Thoracic aorta (tissue), 2 donors: Measurements from ENCODE around the gene STPG4. TPM values are rescaled to one million over a fixed set of nuclear protein-coding genes. Genes with fewer than 3 reads are reported as not detected.

Experiments used
- ATAC-seq: fragments of 150-250 bp; one replicate; pipeline ENCODE4 v1.8.0; 2017; ENCODE audit warnings: low read depth; ENCODE audit not compliant: insufficient number of reproducible peaks, low FRiP score
- DNase-seq: peaks from one replicate; pipeline ENCODE4 v3.0.0-alpha.2; 2020; ENCODE audit warnings: low spot score
- H3K27ac ChIP-seq, 2 donors: fragments of 200-600 bp; sonication (generic); 1 replicate in 1 of 2; 2 replicates in 1 of 2; pipeline ENCODE4 v1.5.1; 2016; ENCODE audit warnings: mild to moderate bottlenecking in 2 of 2, moderate library complexity in 2 of 2
- H3K27me3 ChIP-seq: fragments of 200-600 bp; sonication (generic); replicated peaks from 2 replicates; pipeline ENCODE4 v1.6.0; 2016; ENCODE audit warnings: mild to moderate bottlenecking; ENCODE audit not compliant: insufficient read depth
- H3K36me3 ChIP-seq: fragments of 200-600 bp; sonication (generic); one replicate; pipeline ENCODE4 v1.5.1; 2016
- H3K4me1 ChIP-seq, 2 donors: fragments of 200-600 bp; sonication (generic); 1 replicate in 1 of 2; 2 replicates in 1 of 2; pipeline versions ENCODE4 v1.5.1 to v1.6.0; 2016; ENCODE audit warnings: low read depth in 2 of 2, mild to moderate bottlenecking in 1 of 2; ENCODE audit not compliant: control insufficient read depth in 1 of 2
- H3K4me3 ChIP-seq: fragments of 200-600 bp; sonication (generic); 2 replicates; pipeline ENCODE4 v1.5.1; 2016; ENCODE audit warnings: mild to moderate bottlenecking
- H3K9me3 ChIP-seq: fragments of 200-600 bp; sonication (generic); 2 replicates; pipeline ENCODE4 v1.5.1; 2016
- total RNA-seq, 2 donors: library from RNA; depleted of rRNA; stranded (reverse); fragments of >200 nt; gene quantifications; one replicate each; pipeline versions ENCODE4 v1.1.0 to v1.2.3, GENCODE V29; 2016
- TF ChIP-seq, protein P1 (sequence below): fragments of 200-600 bp; sonication (generic); IDR thresholded peaks from one replicate; pipeline ENCODE4 v1.5.1; 2019; ENCODE audit warnings: antibody characterized with exemption

The STPG4 gene
- total RNA-seq, 2 donors from 2014 or later, result not detected

DNA sequence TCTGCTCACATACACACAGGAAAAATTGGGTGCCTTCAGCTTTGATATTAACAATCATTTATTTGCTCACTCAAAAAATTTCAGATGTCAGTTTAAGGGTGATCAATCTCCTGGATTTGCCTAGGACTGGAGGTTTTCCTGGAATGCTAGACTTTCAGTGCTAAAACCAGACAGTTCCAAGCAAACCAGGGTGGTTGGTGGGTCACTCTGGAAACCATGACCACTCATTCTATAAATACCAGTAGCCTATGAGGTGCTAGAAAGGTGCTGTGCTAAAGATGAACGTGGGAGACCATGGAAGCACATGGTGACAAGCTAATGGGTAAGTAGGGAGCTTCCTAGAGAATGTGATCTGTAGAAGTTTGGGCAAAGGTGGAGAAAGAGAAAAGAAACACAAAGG, 25.4 kb upstream of the STPG4 start:
- Histone ChIP-seq H3K9me3 (no peaks in the 10 kb centered on the region), H3K4me3 (no peak overlapping the region), H3K36me3 (no peaks in the 10 kb centered on the region), H3K27me3 (no peaks in the 10 kb centered on the region), H3K27ac (no peak overlapping the region), H3K4me1 (peaks cover 0 to 8% of the 10 kb centered on the region in 2 donors)
- DNase-seq (no peak), ATAC-seq (no peak)
- TF ChIP-seq, protein P1, sequence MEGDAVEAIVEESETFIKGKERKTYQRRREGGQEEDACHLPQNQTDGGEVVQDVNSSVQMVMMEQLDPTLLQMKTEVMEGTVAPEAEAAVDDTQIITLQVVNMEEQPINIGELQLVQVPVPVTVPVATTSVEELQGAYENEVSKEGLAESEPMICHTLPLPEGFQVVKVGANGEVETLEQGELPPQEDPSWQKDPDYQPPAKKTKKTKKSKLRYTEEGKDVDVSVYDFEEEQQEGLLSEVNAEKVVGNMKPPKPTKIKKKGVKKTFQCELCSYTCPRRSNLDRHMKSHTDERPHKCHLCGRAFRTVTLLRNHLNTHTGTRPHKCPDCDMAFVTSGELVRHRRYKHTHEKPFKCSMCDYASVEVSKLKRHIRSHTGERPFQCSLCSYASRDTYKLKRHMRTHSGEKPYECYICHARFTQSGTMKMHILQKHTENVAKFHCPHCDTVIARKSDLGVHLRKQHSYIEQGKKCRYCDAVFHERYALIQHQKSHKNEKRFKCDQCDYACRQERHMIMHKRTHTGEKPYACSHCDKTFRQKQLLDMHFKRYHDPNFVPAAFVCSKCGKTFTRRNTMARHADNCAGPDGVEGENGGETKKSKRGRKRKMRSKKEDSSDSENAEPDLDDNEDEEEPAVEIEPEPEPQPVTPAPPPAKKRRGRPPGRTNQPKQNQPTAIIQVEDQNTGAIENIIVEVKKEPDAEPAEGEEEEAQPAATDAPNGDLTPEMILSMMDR, result no peak

DNA sequence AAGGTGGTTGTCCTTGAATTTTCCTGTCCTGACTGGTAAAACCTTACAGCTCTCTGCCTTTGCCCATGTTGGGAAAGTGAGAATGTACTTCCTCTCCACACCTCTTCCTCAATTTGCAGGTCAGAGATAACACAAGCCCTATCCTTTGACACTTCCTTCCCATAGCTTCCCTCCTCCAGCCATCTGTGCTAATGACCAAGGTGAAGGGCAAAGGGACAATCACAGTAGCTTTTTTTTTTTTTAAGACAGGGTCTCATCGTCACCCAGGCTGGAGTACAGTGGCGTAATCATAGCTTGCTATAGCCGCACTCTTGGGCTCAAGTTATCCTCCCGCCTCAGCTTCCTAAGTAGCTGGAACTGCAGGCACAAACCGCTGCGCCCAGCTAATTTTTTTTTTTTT, 24.3 kb upstream of the STPG4 start:
- Histone ChIP-seq H3K27me3 (no peaks in the 10 kb centered on the region), H3K36me3 (no peaks in the 10 kb centered on the region), H3K4me1 (peaks cover 2 to 9% of the 10 kb centered on the region in 2 donors), H3K27ac (no peak overlapping the region), H3K4me3 (no peak overlapping the region), H3K9me3 (no peaks in the 10 kb centered on the region)
- no peak for DNase-seq
- TF ChIP-seq, protein P1, result no peak
- no peak for ATAC-seq

DNA sequence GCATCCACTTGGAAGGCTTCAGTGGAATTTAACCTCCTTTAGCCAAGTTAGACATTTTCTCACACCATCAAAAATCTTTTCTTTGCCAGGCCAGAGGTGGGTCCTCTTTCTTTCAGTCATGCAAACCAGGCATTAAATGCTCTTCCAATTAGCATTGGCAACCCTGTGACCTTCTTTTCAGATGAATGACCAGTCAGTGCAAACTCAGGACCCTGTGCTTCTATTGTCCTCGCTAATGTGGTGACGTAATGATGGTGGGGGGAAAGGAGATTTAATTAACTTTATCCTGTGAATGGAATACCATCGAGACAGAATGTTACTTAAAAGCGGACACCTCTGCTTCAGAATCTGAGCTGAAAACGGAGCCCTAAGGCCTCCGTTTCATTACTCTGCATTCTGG, 23.2 kb upstream of the STPG4 start:
- no peak overlapping the region for H3K27ac ChIP-seq
- peaks cover 11 to 20% of the 10 kb centered on the region in 2 donors for H3K4me1 ChIP-seq
- no peaks in the 10 kb centered on the region for H3K9me3 ChIP-seq
- ATAC-seq, result no peak
- TF ChIP-seq, protein P1, result no peak
- no peak for DNase-seq
- H3K36me3 ChIP-seq, result no peaks in the 10 kb centered on the region
- no peaks in the 10 kb centered on the region for H3K27me3 ChIP-seq
- no peak overlapping the region for H3K4me3 ChIP-seq

DNA sequence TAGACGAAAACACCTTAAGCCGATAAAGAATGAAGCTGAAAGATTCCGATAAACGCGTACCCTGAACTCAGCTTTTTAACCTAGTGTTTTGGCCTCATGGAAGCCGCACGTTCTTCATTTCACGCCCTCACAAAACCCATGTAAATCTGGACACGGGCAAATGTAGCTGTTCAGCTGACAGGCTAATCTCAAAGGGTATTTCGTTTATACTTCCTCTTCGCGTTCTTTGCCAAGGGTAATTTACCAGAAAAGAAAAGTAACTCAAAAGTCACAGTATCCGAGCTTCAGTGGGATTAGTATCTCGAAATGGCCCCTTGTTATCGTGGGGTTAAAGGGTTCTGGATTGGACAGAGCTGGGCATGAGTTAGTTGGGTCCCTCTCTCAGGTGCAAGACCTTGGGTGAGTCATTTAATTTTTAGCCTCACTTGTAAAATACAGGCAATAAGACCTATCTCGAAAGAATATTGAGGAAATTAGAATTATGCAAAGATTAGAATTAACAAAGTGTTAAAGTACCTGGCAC, 22.0 kb upstream of the STPG4 start:
- DNase-seq (no peak), ATAC-seq (peak; percentile 2)
- TF ChIP-seq, protein P1, result no peak
- peak overlapping the region; percentile 94 for H3K4me3 ChIP-seq
- H3K4me1 ChIP-seq, result peaks cover 20 to 29% of the 10 kb centered on the region in 2 donors
- H3K27me3 ChIP-seq, result no peaks in the 10 kb centered on the region
- no peaks in the 10 kb centered on the region for H3K9me3 ChIP-seq
- H3K36me3 ChIP-seq, result no peaks in the 10 kb centered on the region
- peak overlapping the region; percentile 96 to 100 for H3K27ac ChIP-seq

DNA sequence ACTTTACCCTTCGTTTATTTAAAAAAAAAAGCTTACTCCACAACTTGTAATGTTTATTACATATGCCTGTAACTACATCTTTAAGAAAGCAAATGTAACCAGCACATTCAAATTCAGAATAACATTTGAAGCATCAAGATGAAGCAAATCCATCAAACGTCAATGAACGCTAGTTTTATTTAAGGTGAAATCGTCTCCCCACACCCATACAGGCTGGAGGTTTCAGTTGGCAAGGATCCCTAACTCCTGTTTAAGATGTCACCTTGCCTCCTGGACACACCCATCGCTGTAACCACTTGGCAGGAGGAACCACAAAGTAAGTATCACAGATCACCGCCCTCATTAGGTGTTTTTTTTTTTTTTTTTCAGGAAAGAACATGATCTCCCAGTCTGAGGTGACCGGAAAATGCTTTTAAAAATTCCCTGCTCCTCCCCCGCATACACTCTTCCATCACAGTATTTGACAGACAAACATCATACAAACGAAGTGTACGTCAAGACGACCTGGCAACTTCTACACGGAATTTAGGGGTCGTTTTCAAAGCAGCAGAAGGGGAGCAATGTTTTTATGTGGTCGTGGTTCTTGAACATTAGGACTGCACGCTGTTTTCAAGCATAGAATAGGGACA, 19.7 kb upstream of the STPG4 start:
- H3K27me3 ChIP-seq, result no peaks in the 10 kb centered on the region
- H3K36me3 ChIP-seq, result no peaks in the 10 kb centered on the region
- peak overlapping the region; percentile 94 for H3K4me3 ChIP-seq
- TF ChIP-seq, protein P1, result no peak
- ATAC-seq (no peak), DNase-seq (no peak)
- no peaks in the 10 kb centered on the region for H3K9me3 ChIP-seq
- peak overlapping the region; percentile 96 to 100 for H3K27ac ChIP-seq
- H3K4me1 ChIP-seq, result peaks cover 43 to 52% of the 10 kb centered on the region in 2 donors
